Neural progenitor cell (in vitro differentiated cells): ENCODE results near the gene NIPAL1. TPM values are rescaled to one million over a fixed set of nuclear protein-coding genes. Genes with fewer than 3 reads are reported as not detected.
A peak's percentile ranks its signal among the peaks of the same experiment; 100 is the strongest.

Source experiments
- DNase-seq: peaks from one replicate; pipeline ENCODE4 v3.0.0-alpha.2; 2016; ENCODE audit warnings: low spot score
- H2AFZ ChIP-seq: fragments of 200-600 bp; sonication (generic); replicated peaks from 2 replicates; pipeline ENCODE4 v1.6.1; 2016; ENCODE audit warnings: antibody characterized with exemption
- H3F3A ChIP-seq: fragments of 200-600 bp; sonication (generic); 2 replicates; pipeline ENCODE4 v1.6.1; 2016; ENCODE audit warnings: antibody characterized with exemption, low read depth
- H3K27ac ChIP-seq: fragments of 200-600 bp; sonication (generic); 2 replicates; pipeline ENCODE4 v1.5.1; 2016; ENCODE audit warnings: mild to moderate bottlenecking
- H3K27me3 ChIP-seq: fragments of 200-600 bp; sonication (generic); 2 replicates; pipeline ENCODE4 v1.6.1; 2016; ENCODE audit warnings: mild to moderate bottlenecking, moderate library complexity
- H3K36me3 ChIP-seq: fragments of 200-600 bp; sonication (generic); 2 replicates; pipeline ENCODE4 v1.5.1; 2016
- H3K4me1 ChIP-seq: fragments of 200-600 bp; sonication (generic); 2 replicates; pipeline ENCODE4 v1.6.1; 2016; ENCODE audit warnings: mixed run types
- H3K4me2 ChIP-seq: fragments of 200-600 bp; sonication (generic); 2 replicates; pipeline ENCODE4 v1.6.1; 2016
- H3K4me3 ChIP-seq: fragments of 200-600 bp; sonication (generic); 2 replicates; pipeline ENCODE4 v1.5.1; 2016
- H3K79me2 ChIP-seq: fragments of 200-600 bp; sonication (generic); 2 replicates; pipeline ENCODE4 v1.6.1; 2016; ENCODE audit warnings: low read depth
- H3K9ac ChIP-seq: fragments of 200-600 bp; sonication (generic); 2 replicates; pipeline ENCODE4 v1.6.1; 2016
- H3K9me3 ChIP-seq: fragments of 200-600 bp; sonication (generic); 2 replicates; pipeline ENCODE4 v1.5.1; 2016; ENCODE audit warnings: low read depth
- H4K20me1 ChIP-seq: fragments of 200-600 bp; sonication (generic); 2 replicates; pipeline ENCODE4 v1.6.1; 2016; ENCODE audit warnings: low read depth
- H3K27ac Mint-ChIP-seq: 3 replicates; pipeline ENCODE4 v1.8.0; 2021; ENCODE audit warnings: mixed read lengths
- H3K27me3 Mint-ChIP-seq: 2 replicates; pipeline ENCODE4 v1.8.0; 2022; ENCODE audit warnings: low read depth, mild to moderate bottlenecking, inconsistent platforms, moderate library complexity, mixed read lengths; ENCODE audit not compliant: insufficient read depth
- H3K36me3 Mint-ChIP-seq: 3 replicates; pipeline ENCODE4 v1.8.0; 2021; ENCODE audit warnings: mixed read lengths
- H3K4me1 Mint-ChIP-seq: 3 replicates; pipeline ENCODE4 v1.8.0; 2021; ENCODE audit warnings: mixed read lengths
- H3K4me3 Mint-ChIP-seq: 3 replicates; pipeline ENCODE4 v1.8.0; 2021; ENCODE audit warnings: mild to moderate bottlenecking, moderate library complexity, mixed read lengths
- H3K9me3 Mint-ChIP-seq: 3 replicates; pipeline ENCODE4 v1.8.0; 2020; ENCODE audit warnings: mixed read lengths
- CTCF ChIP-seq: fragments of 200-600 bp; sonication (generic); IDR thresholded peaks from 2 replicates; pipeline ENCODE4 v1.5.1; 2017; ENCODE audit warnings: antibody characterized with exemption, mild to moderate bottlenecking
- EZH2 ChIP-seq: fragments of 200-600 bp; sonication (generic); IDR thresholded peaks from 2 replicates; pipeline ENCODE4 v1.6.1; 2017; ENCODE audit warnings: antibody characterized with exemption, mild to moderate bottlenecking, moderate library complexity
- EZH2phosphoT487 ChIP-seq: fragments of 200-600 bp; sonication (generic); IDR thresholded peaks from 2 replicates; pipeline ENCODE4 v1.6.1; 2017; ENCODE audit warnings: antibody characterized with exemption
- total RNA-seq: library from RNA; depleted of rRNA; stranded (reverse); fragments of >200 nt; gene quantifications from 2 replicates; pipeline ENCODE4 v1.2.3, GENCODE V29; 2015; ENCODE audit warnings: low replicate concordance

NIPAL1 gene
- total RNA-seq, 1 donor from 2014 or later, result 1.2 TPM

DNA sequence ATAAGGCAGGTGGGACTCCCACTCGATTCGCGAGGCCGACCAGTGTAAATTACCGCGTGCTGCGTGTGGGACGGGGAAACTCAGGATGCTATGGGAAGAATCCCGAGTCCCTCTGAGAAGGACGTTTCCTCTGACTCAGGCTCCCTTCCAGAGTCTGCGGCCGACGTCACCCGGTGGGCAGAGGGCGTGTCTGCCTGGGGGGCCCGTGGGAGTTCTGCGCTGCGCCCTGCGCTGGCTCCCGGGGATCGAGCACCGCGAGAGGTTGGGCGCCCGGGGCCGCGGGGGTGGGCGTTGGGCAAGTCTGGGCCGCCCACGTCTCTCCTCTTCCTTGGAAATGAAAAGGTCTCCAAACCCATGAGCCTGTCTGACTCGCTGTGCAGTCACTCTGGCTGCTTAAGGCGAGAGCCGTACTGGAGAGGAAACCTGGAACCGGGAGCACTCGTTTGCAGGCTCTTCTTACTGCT, 568 bp downstream of the NIPAL1 start:
- Histone ChIP-seq H3K9ac (no peak overlapping the region), H3K79me2 (no peaks in the 10 kb centered on the region), H4K20me1 (no peaks in the 10 kb centered on the region), H3F3A (peaks cover 9% of the 10 kb centered on the region), H3K27me3 (peaks cover 27% of the 10 kb centered on the region), H2AFZ (peak overlapping the region; percentile 92), H3K36me3 (no peaks in the 10 kb centered on the region), H3K4me3 (peak overlapping the region; percentile 66), H3K27ac (no peak overlapping the region), H3K4me1 (no peaks in the 10 kb centered on the region), H3K4me2 (peak overlapping the region; percentile 81), H3K9me3 (no peaks in the 10 kb centered on the region)
- TF ChIP-seq EZH2phosphoT487 (no peak), CTCF (no peak), EZH2 (no peak)
- peak; percentile 61 for DNase-seq
- H3K27ac Mint-ChIP-seq, result no peak overlapping the region
- H3K36me3 Mint-ChIP-seq, result no peaks in the 10 kb centered on the region
- peaks cover 33% of the 10 kb centered on the region for H3K27me3 Mint-ChIP-seq
- H3K4me1 Mint-ChIP-seq, result peaks cover 5% of the 10 kb centered on the region
- H3K9me3 Mint-ChIP-seq, result peaks cover 6% of the 10 kb centered on the region
- peak overlapping the region; percentile 84 for H3K4me3 Mint-ChIP-seq

DNA sequence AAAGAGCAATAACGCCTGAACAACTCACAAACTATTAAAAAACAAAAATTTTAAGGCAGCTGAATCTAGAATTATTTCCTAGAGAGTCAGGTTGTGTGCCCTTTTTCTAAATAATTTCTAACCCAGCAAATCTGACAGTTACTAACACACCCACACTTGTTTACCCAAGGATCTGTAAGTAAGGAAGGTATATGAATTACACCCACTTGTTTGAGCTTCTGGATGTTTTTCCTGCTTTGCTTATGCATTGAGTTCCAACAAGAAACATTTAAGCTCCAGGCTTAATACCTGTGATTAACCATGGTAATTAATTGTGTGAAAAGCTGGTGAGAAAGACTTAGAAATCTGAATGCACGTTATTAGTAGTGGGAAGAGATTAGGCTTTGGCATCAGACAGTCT, 1.5 kb downstream of the NIPAL1 start:
- Mint-ChIP-seq H3K27ac (no peak overlapping the region), H3K4me1 (peaks cover 5% of the 10 kb centered on the region), H3K36me3 (no peaks in the 10 kb centered on the region), H3K27me3 (peaks cover 33% of the 10 kb centered on the region), H3K9me3 (peaks cover 6% of the 10 kb centered on the region), H3K4me3 (no peak overlapping the region)
- no peaks in the 10 kb centered on the region for H4K20me1 ChIP-seq
- no peaks in the 10 kb centered on the region for H3K79me2 ChIP-seq
- peaks cover 9% of the 10 kb centered on the region for H3F3A ChIP-seq
- H3K9me3 ChIP-seq, result no peaks in the 10 kb centered on the region
- H3K4me3 ChIP-seq, result no peak overlapping the region
- no peaks in the 10 kb centered on the region for H3K36me3 ChIP-seq
- H3K27me3 ChIP-seq, result peaks cover 27% of the 10 kb centered on the region
- H3K4me1 ChIP-seq, result no peaks in the 10 kb centered on the region
- H2AFZ ChIP-seq, result no peak overlapping the region
- no peak overlapping the region for H3K27ac ChIP-seq
- no peak overlapping the region for H3K9ac ChIP-seq
- no peak overlapping the region for H3K4me2 ChIP-seq
- no peak for DNase-seq
- TF ChIP-seq EZH2 (no peak), EZH2phosphoT487 (no peak), CTCF (no peak)

- TF ChIP-seq EZH2 (no peak), CTCF (no peak), EZH2phosphoT487 (no peak)
- H3K27ac ChIP-seq, result no peak overlapping the region
- Mint-ChIP-seq H3K27me3 (peaks cover 19% of the 10 kb centered on the region), H3K36me3 (no peaks in the 10 kb centered on the region), H3K4me1 (peaks cover 3% of the 10 kb centered on the region), H3K9me3 (no peaks in the 10 kb centered on the region), H3K4me3 (no peak overlapping the region), H3K27ac (no peak overlapping the region)
- H3K27me3 ChIP-seq, result peaks cover 27% of the 10 kb centered on the region
- no peak overlapping the region for H3K9ac ChIP-seq
- no peaks in the 10 kb centered on the region for H3K79me2 ChIP-seq
- H3K4me1 ChIP-seq, result no peaks in the 10 kb centered on the region
- no peak overlapping the region for H2AFZ ChIP-seq
- no peaks in the 10 kb centered on the region for H4K20me1 ChIP-seq
- no peak for DNase-seq
- peaks cover 4% of the 10 kb centered on the region for H3F3A ChIP-seq
- H3K9me3 ChIP-seq, result no peaks in the 10 kb centered on the region
- H3K36me3 ChIP-seq, result no peaks in the 10 kb centered on the region
- no peak overlapping the region for H3K4me2 ChIP-seq
- no peak overlapping the region for H3K4me3 ChIP-seq
Measured at GRCh38 chr4:48021100-48021499, 4.5 kb downstream of the NIPAL1 start.
